ENCODE results near the gene RPL39.
"Not testable (repeated sequence)": the region's sequence is repeated elsewhere in the genome, so short reads cannot be mapped to it uniquely, and the experiment has no call there.

Gene RPL39

GRCh38 chrX:119763836-119764387, 27.5 kb downstream of the RPL39 start:
- DNase-seq, result peak in 1 of 10 donors; percentile 8
- intact Hi-C loops (cut with DNase I), result no loop called here

- DNase-seq, result peak in 1 of 10 donors; percentile 20
- intact Hi-C loops (cut with DNase I), result no loop called here
Measured at GRCh38 chrX:119763181-119763580, 28.2 kb downstream of the RPL39 start.

GRCh38 chrX:119762718-119763117, 28.7 kb downstream of the RPL39 start:
- DNase-seq, result peak in 1 of 10 donors; percentile 49
- intact Hi-C loops (cut with DNase I), result no loop called here

- no peak for DNase-seq
- intact Hi-C loops (cut with DNase I), result no loop called here
Measured at GRCh38 chrX:119760026-119760877, 31.2 kb downstream of the RPL39 start.

GRCh38 chrX:119759248-119759766, 32.1 kb downstream of the RPL39 start:
- no peak for DNase-seq
- intact Hi-C loops (cut with DNase I), result no loop called here

GRCh38 chrX:119758731-119759247, 32.6 kb downstream of the RPL39 start:
- intact Hi-C loops (cut with DNase I), result no loop called here
- DNase-seq, result peak in 1 of 10 donors; percentile 8

- peak in 1 of 10 donors; percentile 84 for DNase-seq
- intact Hi-C loops (cut with DNase I), result no loop called here
Measured at GRCh38 chrX:119757979-119758730, 33.3 kb downstream of the RPL39 start, which contains the start of gene SOWAHD. Gene SOWAHD, plus strand, starts transcription at chrX:119758588. Its CDS starts 80 bp downstream, at chrX:119758668.

GRCh38 chrX:119757646-119757978, 33.8 kb downstream of the RPL39 start:
- intact Hi-C loops (cut with DNase I), result no loop called here
- DNase-seq, result no peak

GRCh38 chrX:119756926-119757635, 34.3 kb downstream of the RPL39 start:
- DNase-seq, result peak in 1 of 10 donors; percentile 10
- intact Hi-C loops (cut with DNase I), result no loop called here

GRCh38 chrX:119755981-119756533, 35.4 kb downstream of the RPL39 start:
- intact Hi-C loops (cut with DNase I), result no loop called here
- peak in 1 of 10 donors; percentile 14 for DNase-seq

GRCh38 chrX:119753639-119754257, 37.7 kb downstream of the RPL39 start:
- intact Hi-C loops (cut with DNase I), result loop anchor here (2.0 kb wide), 1 partner anchor 55 kb away; no protein-coding TSS in a partner anchor
- DNase-seq, result no peak

- intact Hi-C loops (cut with DNase I), result loop anchor here (2.0 kb wide), 1 partner anchor 54 kb away; no protein-coding TSS in a partner anchor
- no peak for DNase-seq
Measured at GRCh38 chrX:119753001-119753400, 38.4 kb downstream of the RPL39 start.

GRCh38 chrX:119750751-119751150, 40.7 kb downstream of the RPL39 start:
- intact Hi-C loops (cut with DNase I); DNase-seq: not testable (repeated sequence)

- DNase-seq; intact Hi-C loops (cut with DNase I): not testable (repeated sequence)
Measured at GRCh38 chrX:119750131-119750530, 41.3 kb downstream of the RPL39 start.

- DNase-seq, result no peak
- intact Hi-C loops (cut with DNase I), result no loop called here
Measured at GRCh38 chrX:119745283-119745848, 46.1 kb downstream of the RPL39 start.

GRCh38 chrX:119738742-119739141, 52.7 kb downstream of the RPL39 start:
- DNase-seq, result no peak
- intact Hi-C loops (cut with DNase I), result no loop called here

Measured in posterior cingulate gyrus (tissue), 11 donors.